IPS-NIHi11 (cell line): Measurements from ENCODE around the gene XPNPEP1.
"Not testable (repeated sequence)": the region's sequence is repeated elsewhere in the genome, so short reads cannot be mapped to it uniquely, and the experiment has no call there.

Experiments used
- DNase-seq: peaks from one replicate; pipeline ENCODE4 v3.0.0; 2012; ENCODE audit warnings: mixed read lengths, low spot score

XPNPEP1 gene

GRCh38 chr10:109924087-109924486 is 776 bp upstream of the XPNPEP1 start:
- DNase-seq: no peak

GRCh38 chr10:109922358-109922975 is 844 bp downstream of the XPNPEP1 start:
- DNase-seq: no peak

GRCh38 chr10:109920016-109920415 is 3.3 kb downstream of the XPNPEP1 start:
- no peak for DNase-seq

GRCh38 chr10:109919220-109919619 is 4.1 kb downstream of the XPNPEP1 start:
- no peak for DNase-seq

- DNase-seq: not testable (repeated sequence)
Measured at GRCh38 chr10:109918707-109919106, 4.6 kb downstream of the XPNPEP1 start.

GRCh38 chr10:109915566-109915965 is 7.7 kb downstream of the XPNPEP1 start:
- no peak for DNase-seq

- DNase-seq: no peak
Measured at GRCh38 chr10:109914966-109915365, 8.3 kb downstream of the XPNPEP1 start.

GRCh38 chr10:109913306-109913892 is 9.9 kb downstream of the XPNPEP1 start:
- no peak for DNase-seq

- no peak for DNase-seq
Measured at GRCh38 chr10:109912335-109913281, 10.7 kb downstream of the XPNPEP1 start.

- DNase-seq: no peak
Measured at GRCh38 chr10:109911903-109912302, 11.4 kb downstream of the XPNPEP1 start.

GRCh38 chr10:109906316-109906715 is 17.0 kb downstream of the XPNPEP1 start:
- no peak for DNase-seq

- DNase-seq: no peak
Measured at GRCh38 chr10:109904397-109904796, 18.9 kb downstream of the XPNPEP1 start.

- no peak for DNase-seq
Measured at GRCh38 chr10:109902992-109903947, 20.0 kb downstream of the XPNPEP1 start.

GRCh38 chr10:109899356-109900331 is 23.7 kb downstream of the XPNPEP1 start:
- no peak for DNase-seq

- no peak for DNase-seq
Measured at GRCh38 chr10:109898666-109899355, 24.5 kb downstream of the XPNPEP1 start.

GRCh38 chr10:109898007-109898406 is 25.3 kb downstream of the XPNPEP1 start:
- DNase-seq: no peak

GRCh38 chr10:109895848-109896247 is 27.5 kb downstream of the XPNPEP1 start:
- no peak for DNase-seq

- DNase-seq: no peak
Measured at GRCh38 chr10:109895095-109895818, 28.1 kb downstream of the XPNPEP1 start.

- no peak for DNase-seq
Measured at GRCh38 chr10:109894516-109894915, 28.8 kb downstream of the XPNPEP1 start.
